Thoracic aorta (tissue), 2 donors: Measurements from ENCODE around the gene WDR72. TPM values are rescaled to one million over a fixed set of nuclear protein-coding genes. Genes with fewer than 3 reads are reported as not detected.

Experiments used
- ATAC-seq: fragments of 150-250 bp; one replicate; pipeline ENCODE4 v1.8.0; 2017; ENCODE audit warnings: low read depth; ENCODE audit not compliant: insufficient number of reproducible peaks, low FRiP score
- DNase-seq: peaks from one replicate; pipeline ENCODE4 v3.0.0-alpha.2; 2020; ENCODE audit warnings: low spot score
- H3K27ac ChIP-seq, 2 donors: fragments of 200-600 bp; sonication (generic); 1 replicate in 1 of 2; 2 replicates in 1 of 2; pipeline ENCODE4 v1.5.1; 2016; ENCODE audit warnings: mild to moderate bottlenecking in 2 of 2, moderate library complexity in 2 of 2
- H3K27me3 ChIP-seq: fragments of 200-600 bp; sonication (generic); replicated peaks from 2 replicates; pipeline ENCODE4 v1.6.0; 2016; ENCODE audit warnings: mild to moderate bottlenecking; ENCODE audit not compliant: insufficient read depth
- H3K36me3 ChIP-seq: fragments of 200-600 bp; sonication (generic); one replicate; pipeline ENCODE4 v1.5.1; 2016
- H3K4me1 ChIP-seq, 2 donors: fragments of 200-600 bp; sonication (generic); 1 replicate in 1 of 2; 2 replicates in 1 of 2; pipeline versions ENCODE4 v1.5.1 to v1.6.0; 2016; ENCODE audit warnings: low read depth in 2 of 2, mild to moderate bottlenecking in 1 of 2; ENCODE audit not compliant: control insufficient read depth in 1 of 2
- H3K4me3 ChIP-seq: fragments of 200-600 bp; sonication (generic); 2 replicates; pipeline ENCODE4 v1.5.1; 2016; ENCODE audit warnings: mild to moderate bottlenecking
- H3K9me3 ChIP-seq: fragments of 200-600 bp; sonication (generic); 2 replicates; pipeline ENCODE4 v1.5.1; 2016
- CTCF ChIP-seq: fragments of 200-600 bp; sonication (generic); IDR thresholded peaks from one replicate; pipeline ENCODE4 v1.5.1; 2019; ENCODE audit warnings: antibody characterized with exemption
- total RNA-seq, 2 donors: library from RNA; depleted of rRNA; stranded (reverse); fragments of >200 nt; gene quantifications; one replicate each; pipeline versions ENCODE4 v1.1.0 to v1.2.3, GENCODE V29; 2016

Gene WDR72
- total RNA-seq, 2 donors from 2014 or later = 2.2 TPM; not detected in 1

- Histone ChIP-seq H3K36me3 (no peaks in the 10 kb centered on the region), H3K4me1 (no peaks in the 10 kb centered on the region), H3K27ac (no peak overlapping the region), H3K27me3 (no peaks in the 10 kb centered on the region), H3K9me3 (no peaks in the 10 kb centered on the region), H3K4me3 (no peak overlapping the region)
- DNase-seq (no peak), ATAC-seq (no peak)
- TF ChIP-seq CTCF = no peak
Observed at GRCh38 chr15:53477981-53478766, 281.3 kb downstream of the WDR72 start.

GRCh38 chr15:53473886-53474285, 285.6 kb downstream of the WDR72 start:
- H3K27ac ChIP-seq = no peak overlapping the region
- DNase-seq (no peak), ATAC-seq (no peak)
- H3K4me3 ChIP-seq = no peak overlapping the region
- H3K9me3 ChIP-seq = no peaks in the 10 kb centered on the region
- TF ChIP-seq CTCF = no peak
- no peaks in the 10 kb centered on the region for H3K4me1 ChIP-seq
- no peaks in the 10 kb centered on the region for H3K36me3 ChIP-seq
- H3K27me3 ChIP-seq = no peaks in the 10 kb centered on the region

GRCh38 chr15:53473435-53473834, 286.0 kb downstream of the WDR72 start:
- TF ChIP-seq CTCF = no peak
- DNase-seq (no peak), ATAC-seq (no peak)
- Histone ChIP-seq H3K27ac (no peak overlapping the region), H3K4me3 (no peak overlapping the region), H3K27me3 (no peaks in the 10 kb centered on the region), H3K36me3 (no peaks in the 10 kb centered on the region), H3K4me1 (no peaks in the 10 kb centered on the region), H3K9me3 (no peaks in the 10 kb centered on the region)

- no peaks in the 10 kb centered on the region for H3K4me1 ChIP-seq
- H3K27me3 ChIP-seq = no peaks in the 10 kb centered on the region
- no peaks in the 10 kb centered on the region for H3K9me3 ChIP-seq
- H3K27ac ChIP-seq = no peak overlapping the region
- no peak for TF ChIP-seq CTCF
- H3K36me3 ChIP-seq = no peaks in the 10 kb centered on the region
- H3K4me3 ChIP-seq = no peak overlapping the region
- no peak for ATAC-seq
- no peak for DNase-seq
Observed at GRCh38 chr15:53472883-53473282, 286.6 kb downstream of the WDR72 start.

- DNase-seq = no peak
- H3K36me3 ChIP-seq = no peaks in the 10 kb centered on the region
- no peaks in the 10 kb centered on the region for H3K27me3 ChIP-seq
- no peak overlapping the region for H3K4me3 ChIP-seq
- no peak overlapping the region for H3K27ac ChIP-seq
- no peak for ATAC-seq
- no peaks in the 10 kb centered on the region for H3K9me3 ChIP-seq
- H3K4me1 ChIP-seq = no peaks in the 10 kb centered on the region
- no peak for TF ChIP-seq CTCF
Observed at GRCh38 chr15:53472210-53472609, 287.3 kb downstream of the WDR72 start.
